Suprapubic skin (tissue), 4 donors: ENCODE measurements around the gene ANKH. TPM values are rescaled to one million over a fixed set of nuclear protein-coding genes. Genes with fewer than 3 reads are reported as not detected.
A peak's percentile ranks its signal among the peaks of the same experiment; 100 is the strongest.

Source experiments
- DNase-seq, 2 donors: peaks; one replicate each; pipeline ENCODE4 v3.0.0-alpha.2; 2019; ENCODE audit warnings: low spot score in 2 of 2
- H3K27ac ChIP-seq: fragments of 200-600 bp; sonication (generic); one replicate; pipeline ENCODE4 v1.5.1; 2019
- H3K27me3 ChIP-seq: fragments of 200-600 bp; sonication (generic); one replicate; pipeline ENCODE4 v1.5.1; 2019
- H3K36me3 ChIP-seq: fragments of 200-600 bp; sonication (generic); one replicate; pipeline ENCODE4 v1.5.1; 2019
- H3K4me1 ChIP-seq: fragments of 200-600 bp; sonication (generic); one replicate; pipeline ENCODE4 v1.5.1; 2019
- H3K4me3 ChIP-seq: fragments of 200-600 bp; sonication (generic); one replicate; pipeline ENCODE4 v1.5.1; 2019; ENCODE audit warnings: mild to moderate bottlenecking
- H3K9me3 ChIP-seq: fragments of 200-600 bp; sonication (generic); one replicate; pipeline ENCODE4 v1.5.1; 2019
- EP300 ChIP-seq: sonication (generic); formaldehyde crosslinking; IDR thresholded peaks from one replicate; pipeline ENCODE4 v1.6.1; 2017; ENCODE audit warnings: antibody characterized with exemption
- POLR2A ChIP-seq, 2 donors: fragments of 450-650 bp; IDR thresholded peaks; one replicate each; pipeline ENCODE4 v1.6.1; 2017; ENCODE audit warnings: antibody characterized with exemption in 2 of 2, mild to moderate bottlenecking in 2 of 2, moderate library complexity in 2 of 2
- POLR2AphosphoS5 ChIP-seq, 3 donors: sonication (generic); formaldehyde crosslinking; IDR thresholded peaks; one replicate each; pipeline ENCODE4 v1.6.1; 2017; ENCODE audit warnings: antibody characterized with exemption in 3 of 3
- WGBS: methylation state at CpG from one replicate; pipeline ENCODE4 v1.1.5; 2018; 5-methylcytosine and 5-hydroxymethylcytosine counted together
- total RNA-seq, 4 donors: library from RNA; depleted of rRNA; stranded (reverse); fragments of >200 nt; gene quantifications; one replicate each; pipeline ENCODE4 v1.1.0, GENCODE V29; 2016
- TF ChIP-seq, protein P1 (sequence below), 2 donors: fragments of 200-600 bp in 1 of 2; fragments of 450-650 bp in 1 of 2; sonication (generic) in 1 of 2; IDR thresholded peaks; one replicate each; pipeline ENCODE4 v1.5.1; 2016 to 2019; ENCODE audit warnings: antibody characterized with exemption in 2 of 2, mild to moderate bottlenecking in 1 of 2, moderate library complexity in 1 of 2

The ANKH gene
- total RNA-seq, 4 donors from 2014 or later = 59.8 to 86.1 (median 70.4) TPM

- H3K36me3 ChIP-seq = peaks cover 33% of the 10 kb centered on the region
- WGBS = 20% methylated on average over 6 of the region's 6 CpGs
- H3K27ac ChIP-seq = no peak overlapping the region
- H3K4me1 ChIP-seq = peaks cover 36% of the 10 kb centered on the region
- no peak for DNase-seq
- no peaks in the 10 kb centered on the region for H3K27me3 ChIP-seq
- no peaks in the 10 kb centered on the region for H3K9me3 ChIP-seq
- TF ChIP-seq EP300 = no peak
- no peak for TF ChIP-seq POLR2A (IDR thresholded peaks at IDR 0.05)
- TF ChIP-seq, protein P1, sequence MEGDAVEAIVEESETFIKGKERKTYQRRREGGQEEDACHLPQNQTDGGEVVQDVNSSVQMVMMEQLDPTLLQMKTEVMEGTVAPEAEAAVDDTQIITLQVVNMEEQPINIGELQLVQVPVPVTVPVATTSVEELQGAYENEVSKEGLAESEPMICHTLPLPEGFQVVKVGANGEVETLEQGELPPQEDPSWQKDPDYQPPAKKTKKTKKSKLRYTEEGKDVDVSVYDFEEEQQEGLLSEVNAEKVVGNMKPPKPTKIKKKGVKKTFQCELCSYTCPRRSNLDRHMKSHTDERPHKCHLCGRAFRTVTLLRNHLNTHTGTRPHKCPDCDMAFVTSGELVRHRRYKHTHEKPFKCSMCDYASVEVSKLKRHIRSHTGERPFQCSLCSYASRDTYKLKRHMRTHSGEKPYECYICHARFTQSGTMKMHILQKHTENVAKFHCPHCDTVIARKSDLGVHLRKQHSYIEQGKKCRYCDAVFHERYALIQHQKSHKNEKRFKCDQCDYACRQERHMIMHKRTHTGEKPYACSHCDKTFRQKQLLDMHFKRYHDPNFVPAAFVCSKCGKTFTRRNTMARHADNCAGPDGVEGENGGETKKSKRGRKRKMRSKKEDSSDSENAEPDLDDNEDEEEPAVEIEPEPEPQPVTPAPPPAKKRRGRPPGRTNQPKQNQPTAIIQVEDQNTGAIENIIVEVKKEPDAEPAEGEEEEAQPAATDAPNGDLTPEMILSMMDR (IDR thresholded peaks at IDR 0.05) = no peak
- H3K4me3 ChIP-seq = no peak overlapping the region
Measured at GRCh38 chr5:14706615-14707021, 165.0 kb downstream of the ANKH start.

DNA sequence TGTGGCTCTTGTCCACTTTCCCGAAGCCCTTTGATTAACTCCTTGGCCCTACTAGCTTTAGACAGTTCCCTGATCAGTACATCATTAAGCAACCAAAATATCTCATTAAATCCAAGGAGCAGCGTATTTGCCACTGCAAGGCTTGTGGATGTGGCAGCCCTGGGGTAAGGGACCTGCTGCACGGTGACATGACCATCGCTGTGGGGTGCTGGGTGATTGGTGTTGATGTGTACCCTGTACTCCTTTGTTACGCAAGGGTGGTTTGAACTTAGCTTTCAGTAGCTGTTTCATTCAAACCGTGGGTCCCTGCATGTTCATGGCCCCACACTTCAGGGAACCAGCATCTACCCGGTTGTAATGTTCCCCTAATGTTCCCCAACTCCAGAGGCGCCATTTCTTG, 166.0 kb downstream of the ANKH start:
- TF ChIP-seq POLR2A (IDR thresholded peaks at IDR 0.05) (no peak), POLR2AphosphoS5 (IDR thresholded peaks at IDR 0.05) (no peak)
- TF ChIP-seq, protein P1 (IDR thresholded peaks at IDR 0.05) = no peak
- Histone ChIP-seq H3K36me3 (peaks cover 23% of the 10 kb centered on the region), H3K4me1 (peaks cover 46% of the 10 kb centered on the region), H3K9me3 (no peaks in the 10 kb centered on the region), H3K27me3 (no peaks in the 10 kb centered on the region), H3K27ac (no peak overlapping the region), H3K4me3 (no peak overlapping the region)
- WGBS = 91% methylated on average over 8 of the region's 8 CpGs
- DNase-seq = no peak

DNA sequence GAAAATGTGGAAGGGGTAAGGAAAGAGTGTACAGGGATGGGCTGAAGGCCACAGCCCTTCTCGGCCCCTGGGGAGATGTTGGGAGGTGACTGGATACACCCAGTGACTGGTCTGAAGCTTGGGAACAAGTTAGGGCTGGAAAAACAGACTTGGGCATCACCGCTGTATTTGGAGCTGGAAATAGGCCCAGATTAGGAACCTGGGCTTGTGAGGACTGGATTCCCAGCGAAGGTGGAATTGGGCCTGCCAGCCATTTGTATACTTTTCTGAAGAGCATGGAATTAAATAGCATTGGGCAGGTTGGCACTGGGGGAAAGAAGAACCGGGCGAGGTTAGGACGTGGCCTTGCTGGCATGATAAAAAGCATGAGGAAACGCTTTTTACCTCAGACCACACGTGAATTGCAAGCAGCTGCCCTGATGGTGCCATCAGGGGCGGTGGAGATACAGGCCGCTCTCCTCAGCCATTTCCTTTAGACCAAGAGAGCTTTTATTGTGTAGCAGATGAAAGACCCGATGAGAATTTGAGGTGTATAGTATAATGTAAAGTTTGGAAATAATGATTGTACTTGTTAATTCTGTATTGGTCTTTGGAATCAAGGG, 169.2 kb downstream of the ANKH start:
- WGBS = 50% methylated on average over 11 of the region's 11 CpGs
- no peak for DNase-seq
- Histone ChIP-seq H3K4me3 (no peak overlapping the region), H3K4me1 (peaks cover 53% of the 10 kb centered on the region), H3K27me3 (no peaks in the 10 kb centered on the region), H3K36me3 (peaks cover 22% of the 10 kb centered on the region), H3K9me3 (no peaks in the 10 kb centered on the region), H3K27ac (peak overlapping the region; percentile 61)
- TF ChIP-seq, protein P1 (IDR thresholded peaks at IDR 0.05) = no peak
- no peak for TF ChIP-seq EP300
- no peak for TF ChIP-seq POLR2A (IDR thresholded peaks at IDR 0.05)
- no peak for TF ChIP-seq POLR2AphosphoS5 (IDR thresholded peaks at IDR 0.05)

DNA sequence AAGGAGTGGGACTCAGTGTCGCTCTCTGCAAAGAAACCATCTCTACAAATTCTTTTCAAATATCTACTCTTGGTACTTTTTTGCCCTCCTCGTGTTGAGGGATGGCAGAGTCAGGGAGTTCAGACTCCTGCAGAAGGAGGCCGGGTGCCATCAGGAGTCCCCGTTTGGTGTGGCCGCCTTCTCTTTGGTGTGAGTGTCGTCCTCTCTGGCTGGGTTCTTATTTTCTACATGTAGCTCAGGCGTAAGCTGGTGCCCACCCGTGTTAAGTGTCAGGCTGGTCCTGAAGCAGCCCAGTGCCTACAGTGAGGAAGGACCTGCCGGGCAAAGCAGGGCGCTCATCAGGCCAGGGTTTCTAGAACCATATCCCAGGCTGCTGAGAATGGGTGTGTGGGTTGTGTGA, 170.0 kb downstream of the ANKH start:
- Histone ChIP-seq H3K36me3 (peaks cover 26% of the 10 kb centered on the region), H3K4me3 (no peak overlapping the region), H3K9me3 (no peaks in the 10 kb centered on the region), H3K27ac (peak overlapping the region; percentile 61), H3K27me3 (no peaks in the 10 kb centered on the region), H3K4me1 (peaks cover 46% of the 10 kb centered on the region)
- no peak for DNase-seq
- WGBS = 96% methylated on average over 10 of the region's 10 CpGs
- TF ChIP-seq, protein P1 (IDR thresholded peaks at IDR 0.05) = no peak
- TF ChIP-seq POLR2A (IDR thresholded peaks at IDR 0.05) (no peak), POLR2AphosphoS5 (IDR thresholded peaks at IDR 0.05) (no peak), EP300 (no peak)

DNA sequence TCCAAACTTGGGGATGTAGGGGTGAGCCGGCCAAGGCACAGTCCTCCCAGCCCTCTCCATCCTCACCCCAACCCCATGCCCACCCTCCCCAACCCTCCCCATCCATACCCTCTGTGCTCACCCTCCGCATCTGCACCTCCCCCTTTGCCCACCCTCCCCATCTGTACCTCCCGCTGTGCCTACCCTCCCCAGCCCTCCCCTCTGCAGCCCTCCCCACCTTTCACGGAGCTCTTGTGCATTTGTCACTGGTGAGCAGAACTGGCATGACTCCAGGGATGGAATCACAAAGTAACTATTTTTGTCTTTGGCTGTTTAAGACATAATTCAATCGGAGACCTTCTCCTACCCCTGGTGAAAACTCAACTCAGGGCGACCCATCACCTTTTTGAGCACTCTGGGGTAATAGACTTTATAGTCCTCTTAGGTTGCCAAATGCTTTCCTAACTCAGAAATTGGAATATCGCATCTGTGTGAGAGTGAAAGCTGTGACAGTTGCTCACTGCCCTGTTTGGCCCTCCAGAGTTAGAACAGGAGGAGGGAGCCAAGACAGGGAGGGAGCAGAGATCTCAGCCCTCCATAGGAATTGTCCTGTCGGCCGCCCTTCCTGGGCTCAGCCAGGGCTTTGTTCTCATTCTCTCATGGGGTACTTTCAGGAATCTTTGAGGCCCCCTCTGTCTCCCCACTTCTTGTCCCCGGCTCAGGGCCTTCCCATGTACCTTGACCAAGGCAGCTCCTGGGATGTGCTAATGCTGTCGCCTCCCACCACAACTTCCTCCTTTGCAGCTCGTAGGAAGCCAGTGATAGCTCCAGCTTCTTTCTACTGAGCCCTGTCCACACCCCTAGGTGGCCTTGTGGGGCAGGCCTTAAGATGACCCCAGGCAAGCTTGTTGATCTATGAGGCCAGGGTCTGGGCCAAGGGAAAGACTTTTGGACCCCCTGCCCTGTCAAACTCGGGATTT, 170.8 kb downstream of the ANKH start:
- 64% methylated on average over 12 of the region's 13 CpGs for WGBS
- peak overlapping the region; percentile 20 for H3K27ac ChIP-seq
- TF ChIP-seq, protein P1 (IDR thresholded peaks at IDR 0.05) = no peak
- TF ChIP-seq POLR2A (IDR thresholded peaks at IDR 0.05) = no peak

More for the DNA sequence above, 170.8 kb downstream of the ANKH start:
- H3K4me3 ChIP-seq = no peak overlapping the region
- no peak for DNase-seq
- no peaks in the 10 kb centered on the region for H3K9me3 ChIP-seq
- H3K36me3 ChIP-seq = peaks cover 26% of the 10 kb centered on the region
- no peaks in the 10 kb centered on the region for H3K27me3 ChIP-seq
- peaks cover 42% of the 10 kb centered on the region for H3K4me1 ChIP-seq
